Nephron (organoid): Measurements from ENCODE around the gene BLOC1S2.

Experiments used
- H3K27ac Mint-ChIP-seq, 3 experiments: 2 replicates each; pipeline ENCODE4 v1.8.0; 2020; ENCODE audit warnings: mixed read lengths in 3 of 3, mild to moderate bottlenecking in 2 of 3, moderate library complexity in 1 of 3
- H3K27me3 Mint-ChIP-seq: 2 replicates; pipeline ENCODE4 v1.8.0; 2021; ENCODE audit warnings: low read depth, mild to moderate bottlenecking, moderate library complexity, mixed read lengths
- H3K36me3 Mint-ChIP-seq: 2 replicates; pipeline ENCODE4 v1.8.0; 2020; ENCODE audit warnings: low read depth, mixed read lengths
- H3K4me1 Mint-ChIP-seq: 2 replicates; pipeline ENCODE4 v1.8.0; 2020; ENCODE audit warnings: mixed read lengths
- H3K4me3 Mint-ChIP-seq, 3 experiments: 2 replicates each; pipeline ENCODE4 v1.8.0; 2020; ENCODE audit warnings: mild to moderate bottlenecking in 3 of 3, mixed read lengths in 3 of 3, moderate library complexity in 2 of 3
- H3K9me3 Mint-ChIP-seq: 2 replicates; pipeline ENCODE4 v1.8.0; 2020; ENCODE audit warnings: mixed read lengths
- CTCF ChIP-seq, 3 experiments: fragments of 200-600 bp; sonication (generic); IDR thresholded peaks; one replicate each; pipeline ENCODE4 v1.5.0; 2021; ENCODE audit warnings: antibody characterized with exemption in 3 of 3; ENCODE audit not compliant: unreplicated experiment in 3 of 3

The BLOC1S2 gene

GRCh38 chr10:100328198-100328597 is 41.7 kb upstream of the BLOC1S2 start:
- H3K4me3 Mint-ChIP-seq = no peak overlapping the region
- no peaks in the 10 kb centered on the region for H3K36me3 Mint-ChIP-seq
- no peaks in the 10 kb centered on the region for H3K4me1 Mint-ChIP-seq
- H3K9me3 Mint-ChIP-seq = no peaks in the 10 kb centered on the region
- no peak overlapping the region for H3K27ac Mint-ChIP-seq
- peaks cover 59% of the 10 kb centered on the region for H3K27me3 Mint-ChIP-seq
- no peak for TF ChIP-seq CTCF (IDR thresholded peaks at IDR 0.05; ENCODE audit: unreplicated experiment in 3 of 3)

- TF ChIP-seq CTCF (IDR thresholded peaks at IDR 0.05; ENCODE audit: unreplicated experiment in 3 of 3) = no peak
- Mint-ChIP-seq H3K27ac (no peak overlapping the region), H3K4me1 (no peaks in the 10 kb centered on the region), H3K4me3 (no peak overlapping the region), H3K9me3 (no peaks in the 10 kb centered on the region), H3K27me3 (peaks cover 55% of the 10 kb centered on the region), H3K36me3 (no peaks in the 10 kb centered on the region)
Observed at GRCh38 chr10:100327718-100328009, 41.2 kb upstream of the BLOC1S2 start.

- Mint-ChIP-seq H3K36me3 (no peaks in the 10 kb centered on the region), H3K9me3 (no peaks in the 10 kb centered on the region), H3K4me1 (no peaks in the 10 kb centered on the region), H3K27ac (no peak overlapping the region), H3K27me3 (peaks cover 53% of the 10 kb centered on the region), H3K4me3 (no peak overlapping the region)
- TF ChIP-seq CTCF (IDR thresholded peaks at IDR 0.05; ENCODE audit: unreplicated experiment in 3 of 3) = no peak
Observed at GRCh38 chr10:100327007-100327717, 40.7 kb upstream of the BLOC1S2 start.

GRCh38 chr10:100325158-100325557 is 38.7 kb upstream of the BLOC1S2 start:
- Mint-ChIP-seq H3K27me3 (peaks cover 42% of the 10 kb centered on the region), H3K27ac (no peak overlapping the region), H3K4me1 (no peaks in the 10 kb centered on the region), H3K4me3 (no peak overlapping the region), H3K9me3 (no peaks in the 10 kb centered on the region), H3K36me3 (no peaks in the 10 kb centered on the region)
- TF ChIP-seq CTCF (IDR thresholded peaks at IDR 0.05; ENCODE audit: unreplicated experiment in 3 of 3) = no peak

GRCh38 chr10:100319707-100320402 is 33.4 kb upstream of the BLOC1S2 start:
- H3K9me3 Mint-ChIP-seq = no peaks in the 10 kb centered on the region
- no peak overlapping the region for H3K27ac Mint-ChIP-seq
- H3K36me3 Mint-ChIP-seq = no peaks in the 10 kb centered on the region
- TF ChIP-seq CTCF (IDR thresholded peaks at IDR 0.05; ENCODE audit: unreplicated experiment in 3 of 3) = no peak
- H3K4me3 Mint-ChIP-seq = no peak overlapping the region
- H3K27me3 Mint-ChIP-seq = peaks cover 55% of the 10 kb centered on the region
- H3K4me1 Mint-ChIP-seq = no peaks in the 10 kb centered on the region

GRCh38 chr10:100318207-100318606 is 31.7 kb upstream of the BLOC1S2 start:
- TF ChIP-seq CTCF (IDR thresholded peaks at IDR 0.05; ENCODE audit: unreplicated experiment in 3 of 3) = no peak
- Mint-ChIP-seq H3K27ac (no peak overlapping the region), H3K9me3 (no peaks in the 10 kb centered on the region), H3K36me3 (no peaks in the 10 kb centered on the region), H3K27me3 (peaks cover 62% of the 10 kb centered on the region), H3K4me1 (no peaks in the 10 kb centered on the region), H3K4me3 (no peak overlapping the region)
